ENCODE measurements around the gene COMMD1. TPM values are rescaled to one million over a fixed set of nuclear protein-coding genes. Genes with fewer than 3 reads are reported as not detected.

Gene COMMD1
- total RNA-seq, 1 donor from 2014 or later: 43.6 TPM

- DNase-seq (ENCODE audit: extremely low spot score, unreplicated experiment): no peak
- Mint-ChIP-seq H3K36me3 (no peaks in the 10 kb centered on the region), H3K27me3 (no peaks in the 10 kb centered on the region), H3K4me3 (no peak overlapping the region), H3K9me3 (no peaks in the 10 kb centered on the region), H3K27ac (no peak overlapping the region), H3K4me1 (ENCODE audit: unreplicated experiment) (peaks cover 13% of the 10 kb centered on the region)
- no peak for TF ChIP-seq CTCF (conservative IDR thresholded peaks at IDR 0.05)
Observed at GRCh38 chr2:62175728-62176127, 270.3 kb downstream of the COMMD1 start.

DNA sequence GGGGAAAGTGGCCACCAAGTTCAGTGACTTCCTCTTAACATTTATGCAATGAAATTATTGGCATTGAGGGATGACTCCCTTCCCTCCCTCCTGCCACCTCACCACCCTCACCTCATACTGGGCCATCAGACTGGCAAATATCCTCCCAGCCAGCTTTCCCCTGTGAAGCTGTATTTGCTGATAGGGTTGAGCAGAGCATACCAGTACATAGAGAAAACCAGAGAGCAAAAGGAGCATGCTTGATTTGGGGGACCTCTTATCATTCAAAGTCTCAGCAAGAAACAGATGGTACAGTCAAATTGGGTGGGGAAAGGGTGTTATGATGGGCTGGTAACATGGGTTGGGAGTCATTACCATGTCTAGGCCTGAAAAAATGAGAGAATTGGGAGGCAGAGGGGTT, 271.3 kb downstream of the COMMD1 start:
- no peak overlapping the region for H3K27ac Mint-ChIP-seq
- DNase-seq (ENCODE audit: extremely low spot score, unreplicated experiment): no peak
- no peaks in the 10 kb centered on the region for H3K27me3 Mint-ChIP-seq
- H3K4me3 Mint-ChIP-seq: no peak overlapping the region
- no peaks in the 10 kb centered on the region for H3K36me3 Mint-ChIP-seq
- TF ChIP-seq CTCF (conservative IDR thresholded peaks at IDR 0.05): no peak
- H3K4me1 Mint-ChIP-seq (ENCODE audit: unreplicated experiment): peaks cover 20% of the 10 kb centered on the region
- no peaks in the 10 kb centered on the region for H3K9me3 Mint-ChIP-seq

GRCh38 chr2:62177392-62178049, 272.0 kb downstream of the COMMD1 start:
- Mint-ChIP-seq H3K9me3 (no peaks in the 10 kb centered on the region), H3K27me3 (no peaks in the 10 kb centered on the region), H3K36me3 (no peaks in the 10 kb centered on the region), H3K4me1 (ENCODE audit: unreplicated experiment) (peaks cover 27% of the 10 kb centered on the region), H3K27ac (no peak overlapping the region), H3K4me3 (no peak overlapping the region)
- no peak for DNase-seq (ENCODE audit: extremely low spot score, unreplicated experiment)
- TF ChIP-seq CTCF (conservative IDR thresholded peaks at IDR 0.05): no peak

- Mint-ChIP-seq H3K36me3 (no peaks in the 10 kb centered on the region), H3K4me1 (ENCODE audit: unreplicated experiment) (peaks cover 27% of the 10 kb centered on the region), H3K9me3 (no peaks in the 10 kb centered on the region), H3K4me3 (no peak overlapping the region), H3K27me3 (no peaks in the 10 kb centered on the region), H3K27ac (no peak overlapping the region)
- no peak for DNase-seq (ENCODE audit: extremely low spot score, unreplicated experiment)
- TF ChIP-seq CTCF (conservative IDR thresholded peaks at IDR 0.05): no peak
Observed at GRCh38 chr2:62178741-62179271, 273.3 kb downstream of the COMMD1 start.

DNA sequence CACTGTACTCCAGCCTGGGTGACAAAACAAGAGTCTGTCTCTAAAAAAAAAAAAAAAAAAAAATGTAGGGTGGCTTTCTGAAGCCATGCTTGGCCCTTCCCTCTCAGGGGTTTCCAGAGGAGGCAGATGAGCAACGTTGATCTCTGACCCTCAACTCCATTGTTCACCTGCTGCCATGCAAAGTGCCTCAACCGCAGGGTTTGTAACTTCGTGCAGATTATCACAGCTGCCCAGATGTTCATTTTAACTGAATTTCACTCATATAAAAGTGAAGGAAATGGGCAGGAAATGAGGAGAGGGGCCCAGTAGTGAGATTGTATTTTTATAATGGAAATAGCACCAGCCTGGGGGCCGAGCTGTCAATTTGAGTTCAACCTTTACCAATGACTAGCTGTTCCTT, 275.5 kb downstream of the COMMD1 start:
- Mint-ChIP-seq H3K9me3 (no peaks in the 10 kb centered on the region), H3K27ac (no peak overlapping the region), H3K36me3 (no peaks in the 10 kb centered on the region), H3K4me3 (no peak overlapping the region), H3K4me1 (ENCODE audit: unreplicated experiment) (peaks cover 22% of the 10 kb centered on the region), H3K27me3 (no peaks in the 10 kb centered on the region)
- TF ChIP-seq CTCF (conservative IDR thresholded peaks at IDR 0.05): no peak
- no peak for DNase-seq (ENCODE audit: extremely low spot score, unreplicated experiment)

Measured in type B pancreatic cell (in vitro differentiated cells).